ENCODE results near the gene ATXN1.

Gene ATXN1

DNA sequence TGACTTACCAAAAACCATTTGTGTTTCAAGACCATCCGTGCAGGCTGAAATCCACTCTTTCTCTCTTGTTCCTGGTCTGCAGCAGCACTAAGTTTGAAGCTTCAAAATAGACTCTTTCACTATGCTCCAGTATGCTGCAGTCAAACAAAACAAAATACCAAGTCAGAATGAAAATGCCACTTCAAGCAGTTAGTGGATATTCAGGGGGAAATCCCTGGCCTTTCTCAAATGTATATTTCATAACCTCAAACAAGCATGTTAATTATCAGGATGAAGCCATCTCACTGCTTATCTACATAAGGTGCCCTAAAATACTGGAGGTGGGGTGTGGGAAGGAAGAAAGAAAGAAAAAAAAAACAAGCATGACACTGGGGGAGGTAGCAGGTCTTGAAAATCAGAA is 103.5 kb downstream of the ATXN1 start:
- Histone ChIP-seq H3K4ac (ENCODE audit: low read length) (no peak overlapping the region), H2BK120ac (ENCODE audit: low read depth, low read length) (no peak overlapping the region), H3K9ac (ENCODE audit: low read depth, low read length, poor library complexity) (no peak overlapping the region), H3K36me3 (replicated peaks in 1 of 2; ENCODE audit: control insufficient read depth in 2 of 2, insufficient read depth in 2 of 2, low read length in 2 of 2) (no peaks in the 10 kb centered on the region), H3K14ac (ENCODE audit: low read length) (no peak overlapping the region), H3K79me1 (ENCODE audit: low read depth, low read length) (no peaks in the 10 kb centered on the region), H3K4me3 (ENCODE audit: low read length in 2 of 2) (no peak overlapping the region), H2BK15ac (ENCODE audit: low read length) (no peak overlapping the region), H3K4me1 (ENCODE audit: control insufficient read depth in 2 of 2, insufficient read depth in 1 of 2, low read depth in 1 of 2, low read length in 2 of 2) (peaks cover 5 to 15% of the 10 kb centered on the region in 2 donors), H2AFZ (ENCODE audit: low read length) (no peak overlapping the region), H3K23ac (ENCODE audit: low read depth, low read length, poor library complexity) (no peak overlapping the region), H3K27ac (replicated peaks; ENCODE audit: low read length) (no peak overlapping the region), H4K8ac (ENCODE audit: low read depth, low read length) (no peak overlapping the region), H2BK5ac (ENCODE audit: low read length) (no peak overlapping the region), H3K18ac (ENCODE audit: low read length) (no peak overlapping the region), H2BK12ac (ENCODE audit: low read length) (no peak overlapping the region), H3K9me3 (replicated peaks in 1 of 2; ENCODE audit: control insufficient read depth in 2 of 2, insufficient read depth in 1 of 2, low read depth in 1 of 2, low read length in 2 of 2) (peaks cover 3 to 10% of the 10 kb centered on the region in 2 donors), H4K91ac (ENCODE audit: low read depth, low read length, poor library complexity) (no peak overlapping the region), H3K27me3 (ENCODE audit: control insufficient read depth in 3 of 3, insufficient read depth in 3 of 3, low read depth in 1 of 3, low read length in 3 of 3) (no peaks in the 10 kb centered on the region), H3K4me2 (ENCODE audit: insufficient read depth, low read length, poor library complexity, severe bottlenecking) (no peak overlapping the region), H2AK5ac (ENCODE audit: low read depth, low read length) (no peak overlapping the region)
- DNase-seq (ENCODE audit: low spot score): no peak
- WGBS, 2 donors (ENCODE audit: extremely low coverage in 2 of 2, insufficient read length in 2 of 2, insufficient replicate concordance in 1 of 2): no CpG with 5 or more reads among the region's 1 CpG

DNA sequence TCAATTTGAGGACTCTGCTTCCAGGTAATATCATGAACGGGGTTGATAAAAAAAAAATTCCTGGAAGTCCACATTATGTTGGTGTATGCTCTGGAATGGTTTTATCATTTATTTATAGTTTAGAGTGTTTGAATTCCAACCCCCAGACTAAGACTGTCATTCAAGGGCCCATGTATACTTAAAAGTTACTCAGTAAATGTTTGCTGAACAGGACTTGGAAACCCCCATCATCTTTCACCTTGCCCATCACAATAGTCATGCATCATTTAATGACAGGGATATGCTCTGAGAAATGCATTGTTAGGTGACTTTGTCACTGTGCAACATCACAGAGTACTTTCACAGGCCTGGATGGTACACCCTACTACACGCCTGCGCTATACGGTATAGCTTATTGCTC is 104.8 kb downstream of the ATXN1 start:
- Histone ChIP-seq H3K4me3 (ENCODE audit: low read length in 2 of 2) (no peak overlapping the region), H3K18ac (ENCODE audit: low read length) (no peak overlapping the region), H3K27me3 (ENCODE audit: control insufficient read depth in 3 of 3, insufficient read depth in 3 of 3, low read depth in 1 of 3, low read length in 3 of 3) (no peaks in the 10 kb centered on the region), H3K4ac (ENCODE audit: low read length) (no peak overlapping the region), H3K79me1 (ENCODE audit: low read depth, low read length) (no peaks in the 10 kb centered on the region), H3K9me3 (replicated peaks in 1 of 2; ENCODE audit: control insufficient read depth in 2 of 2, insufficient read depth in 1 of 2, low read depth in 1 of 2, low read length in 2 of 2) (peaks cover under 1 to 3% of the 10 kb centered on the region in 2 donors), H2BK120ac (ENCODE audit: low read depth, low read length) (no peak overlapping the region), H3K36me3 (replicated peaks in 1 of 2; ENCODE audit: control insufficient read depth in 2 of 2, insufficient read depth in 2 of 2, low read length in 2 of 2) (no peaks in the 10 kb centered on the region), H2BK5ac (ENCODE audit: low read length) (no peak overlapping the region), H4K8ac (ENCODE audit: low read depth, low read length) (no peak overlapping the region), H4K91ac (ENCODE audit: low read depth, low read length, poor library complexity) (no peak overlapping the region), H3K4me2 (ENCODE audit: insufficient read depth, low read length, poor library complexity, severe bottlenecking) (no peak overlapping the region), H3K27ac (replicated peaks; ENCODE audit: low read length) (no peak overlapping the region), H2AK5ac (ENCODE audit: low read depth, low read length) (no peak overlapping the region), H3K14ac (ENCODE audit: low read length) (no peak overlapping the region), H3K4me1 (ENCODE audit: control insufficient read depth in 2 of 2, insufficient read depth in 1 of 2, low read depth in 1 of 2, low read length in 2 of 2) (peaks cover 5 to 15% of the 10 kb centered on the region in 2 donors), H3K9ac (ENCODE audit: low read depth, low read length, poor library complexity) (no peak overlapping the region), H2BK12ac (ENCODE audit: low read length) (no peak overlapping the region), H2AFZ (ENCODE audit: low read length) (no peak overlapping the region), H2BK15ac (ENCODE audit: low read length) (no peak overlapping the region), H3K23ac (ENCODE audit: low read depth, low read length, poor library complexity) (no peak overlapping the region)
- DNase-seq (ENCODE audit: low spot score): no peak
- WGBS, 2 donors (ENCODE audit: extremely low coverage in 2 of 2, insufficient read length in 2 of 2, insufficient replicate concordance in 1 of 2): no CpG with 5 or more reads among the region's 4 CpGs

DNA sequence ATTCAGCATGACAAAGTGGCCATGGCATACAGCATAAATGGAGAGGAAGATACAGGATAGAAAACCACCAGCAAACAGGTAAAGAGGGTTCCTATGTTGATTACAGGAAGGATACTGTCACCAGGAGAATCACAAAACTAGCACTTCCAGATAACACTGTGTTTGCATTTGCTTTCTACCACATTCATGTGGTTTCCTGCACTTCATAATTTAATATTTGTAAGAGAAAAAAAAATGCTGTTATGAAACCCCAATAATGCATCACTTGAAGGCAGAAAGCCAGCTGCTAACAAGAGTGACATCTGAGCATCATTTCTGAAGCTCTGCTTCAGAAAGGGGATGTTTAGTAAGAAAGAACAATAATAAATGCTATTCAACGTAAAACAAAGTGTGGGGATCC is 106.6 kb downstream of the ATXN1 start:
- no peak for DNase-seq (ENCODE audit: low spot score)
- no peaks in the 10 kb centered on the region for H3K27me3 ChIP-seq (ENCODE audit: control insufficient read depth in 3 of 3, insufficient read depth in 3 of 3, low read depth in 1 of 3, low read length in 3 of 3)
- no peak overlapping the region for H3K4me2 ChIP-seq (ENCODE audit: insufficient read depth, low read length, poor library complexity, severe bottlenecking)
- H2AFZ ChIP-seq (ENCODE audit: low read length): no peak overlapping the region
- no peak overlapping the region for H3K18ac ChIP-seq (ENCODE audit: low read length)
- no peak overlapping the region for H2BK15ac ChIP-seq (ENCODE audit: low read length)
- H3K27ac ChIP-seq (replicated peaks; ENCODE audit: low read length): no peak overlapping the region
- WGBS, 2 donors (ENCODE audit: extremely low coverage in 2 of 2, insufficient read length in 2 of 2, insufficient replicate concordance in 1 of 2): no CpG with 5 or more reads among the region's 1 CpG
- H3K9ac ChIP-seq (ENCODE audit: low read depth, low read length, poor library complexity): no peak overlapping the region
- no peak overlapping the region for H4K91ac ChIP-seq (ENCODE audit: low read depth, low read length, poor library complexity)
- no peak overlapping the region for H2BK120ac ChIP-seq (ENCODE audit: low read depth, low read length)
- no peaks in the 10 kb centered on the region for H3K36me3 ChIP-seq (replicated peaks in 1 of 2; ENCODE audit: control insufficient read depth in 2 of 2, insufficient read depth in 2 of 2, low read length in 2 of 2)
- no peak overlapping the region for H3K4ac ChIP-seq (ENCODE audit: low read length)
- no peak overlapping the region for H3K14ac ChIP-seq (ENCODE audit: low read length)
- no peak overlapping the region for H4K8ac ChIP-seq (ENCODE audit: low read depth, low read length)
- no peak overlapping the region for H3K4me3 ChIP-seq (ENCODE audit: low read length in 2 of 2)
- H3K79me1 ChIP-seq (ENCODE audit: low read depth, low read length): no peaks in the 10 kb centered on the region
- H2AK5ac ChIP-seq (ENCODE audit: low read depth, low read length): no peak overlapping the region
- H3K9me3 ChIP-seq (replicated peaks in 1 of 2; ENCODE audit: control insufficient read depth in 2 of 2, insufficient read depth in 1 of 2, low read depth in 1 of 2, low read length in 2 of 2): no peaks in the 10 kb centered on the region
- no peak overlapping the region for H2BK5ac ChIP-seq (ENCODE audit: low read length)
- H2BK12ac ChIP-seq (ENCODE audit: low read length): no peak overlapping the region
- H3K4me1 ChIP-seq (ENCODE audit: control insufficient read depth in 2 of 2, insufficient read depth in 1 of 2, low read depth in 1 of 2, low read length in 2 of 2): peaks cover 6 to 15% of the 10 kb centered on the region in 2 donors
- H3K23ac ChIP-seq (ENCODE audit: low read depth, low read length, poor library complexity): no peak overlapping the region

DNA sequence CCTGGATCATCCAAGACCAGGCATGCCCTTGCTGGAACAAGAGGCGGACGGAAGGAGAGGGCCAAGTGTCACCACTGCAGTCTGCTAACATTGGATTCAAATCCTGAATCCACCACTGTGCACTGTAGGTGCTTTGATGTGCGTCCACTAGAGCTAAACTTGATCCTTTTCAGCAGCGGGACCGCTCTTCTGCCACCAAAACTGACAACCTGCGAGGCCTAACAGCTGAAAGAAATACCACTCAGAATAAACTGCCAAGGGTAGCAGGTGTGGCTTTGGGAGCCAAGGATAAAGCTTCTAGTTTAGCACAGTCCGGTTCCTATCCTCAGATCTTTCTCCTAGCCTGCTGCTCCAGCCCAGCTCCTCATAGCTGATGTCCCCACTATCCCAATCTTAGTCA is 108.0 kb downstream of the ATXN1 start:
- WGBS, 2 donors (ENCODE audit: extremely low coverage in 2 of 2, insufficient read length in 2 of 2, insufficient replicate concordance in 1 of 2): no CpG with 5 or more reads among the region's 7 CpGs
- no peak for DNase-seq (ENCODE audit: low spot score)
- Histone ChIP-seq H3K14ac (ENCODE audit: low read length) (no peak overlapping the region), H3K23ac (ENCODE audit: low read depth, low read length, poor library complexity) (peak overlapping the region; percentile 13), H4K8ac (ENCODE audit: low read depth, low read length) (no peak overlapping the region), H2BK15ac (ENCODE audit: low read length) (no peak overlapping the region), H2AK5ac (ENCODE audit: low read depth, low read length) (no peak overlapping the region), H2BK120ac (ENCODE audit: low read depth, low read length) (no peak overlapping the region), H3K9ac (ENCODE audit: low read depth, low read length, poor library complexity) (no peak overlapping the region), H2AFZ (ENCODE audit: low read length) (no peak overlapping the region), H3K4ac (ENCODE audit: low read length) (no peak overlapping the region), H3K4me2 (ENCODE audit: insufficient read depth, low read length, poor library complexity, severe bottlenecking) (no peak overlapping the region), H3K4me3 (ENCODE audit: low read length in 2 of 2) (no peak overlapping the region), H3K36me3 (replicated peaks in 1 of 2; ENCODE audit: control insufficient read depth in 2 of 2, insufficient read depth in 2 of 2, low read length in 2 of 2) (no peaks in the 10 kb centered on the region), H3K27ac (replicated peaks; ENCODE audit: low read length) (no peak overlapping the region), H3K18ac (ENCODE audit: low read length) (no peak overlapping the region), H4K91ac (ENCODE audit: low read depth, low read length, poor library complexity) (no peak overlapping the region), H2BK12ac (ENCODE audit: low read length) (no peak overlapping the region), H3K9me3 (replicated peaks in 1 of 2; ENCODE audit: control insufficient read depth in 2 of 2, insufficient read depth in 1 of 2, low read depth in 1 of 2, low read length in 2 of 2) (no peaks in the 10 kb centered on the region), H3K4me1 (ENCODE audit: control insufficient read depth in 2 of 2, insufficient read depth in 1 of 2, low read depth in 1 of 2, low read length in 2 of 2) (peaks cover 5 to 7% of the 10 kb centered on the region in 2 donors), H3K27me3 (ENCODE audit: control insufficient read depth in 3 of 3, insufficient read depth in 3 of 3, low read depth in 1 of 3, low read length in 3 of 3) (no peaks in the 10 kb centered on the region), H3K79me1 (ENCODE audit: low read depth, low read length) (no peaks in the 10 kb centered on the region), H2BK5ac (ENCODE audit: low read length) (peak overlapping the region; percentile 68)
